NCI-H2081 (cell line): ENCODE measurements around the gene STRIP2.
"Not testable (repeated sequence)": the region's sequence is repeated elsewhere in the genome, so short reads cannot be mapped to it uniquely, and the experiment has no call there.

Experiments used
- DNase-seq, 2 experiments: peaks; one replicate each; lab custom pipeline; 2025; lab: John Stamatoyannopoulos, UW

Gene STRIP2

GRCh38 chr7:129433847-129434674 lies at the start of gene STRIP2:
Gene STRIP2 (plus strand): TSS chr7:129434432. CDS start chr7:129434473, 41 bp downstream.
- DNase-seq: peak; percentile 85 to 90

GRCh38 chr7:129385116-129385515 lies 49.1 kb upstream of the STRIP2 start:
- no peak for DNase-seq

GRCh38 chr7:129385598-129385997 lies 48.6 kb upstream of the STRIP2 start:
- DNase-seq: no peak

- no peak for DNase-seq
These were observed 47.7 kb upstream of the STRIP2 start for GRCh38 chr7:129386506-129386905.

GRCh38 chr7:129387537-129387936 lies 46.7 kb upstream of the STRIP2 start:
- no peak for DNase-seq

- no peak for DNase-seq
These were observed 45.7 kb upstream of the STRIP2 start for GRCh38 chr7:129388333-129389098.

- no peak for DNase-seq
These were observed 44.4 kb upstream of the STRIP2 start for GRCh38 chr7:129389829-129390228.

GRCh38 chr7:129390314-129390713 lies 43.9 kb upstream of the STRIP2 start:
- DNase-seq: no peak

- DNase-seq: no peak
These were observed 42.6 kb upstream of the STRIP2 start for GRCh38 chr7:129391546-129392171.

- no peak for DNase-seq
These were observed 41.0 kb upstream of the STRIP2 start for GRCh38 chr7:129393255-129393654.

GRCh38 chr7:129394101-129394500 lies 40.1 kb upstream of the STRIP2 start:
- no peak for DNase-seq

- DNase-seq: no peak
These were observed 39.0 kb upstream of the STRIP2 start for GRCh38 chr7:129394982-129395914.

- DNase-seq: no peak
These were observed 32.8 kb upstream of the STRIP2 start for GRCh38 chr7:129401228-129401966.

- no peak for DNase-seq
These were observed 32.0 kb upstream of the STRIP2 start for GRCh38 chr7:129401967-129402860.

GRCh38 chr7:129405527-129405926 lies 28.7 kb upstream of the STRIP2 start:
- DNase-seq: no peak

GRCh38 chr7:129410238-129410637 lies 24.0 kb upstream of the STRIP2 start:
- DNase-seq: not testable (repeated sequence)

- no peak for DNase-seq
These were observed 21.7 kb upstream of the STRIP2 start for GRCh38 chr7:129412501-129412900.

- DNase-seq: no peak
These were observed 17.2 kb upstream of the STRIP2 start for GRCh38 chr7:129417073-129417472.

- DNase-seq: no peak
These were observed 12.4 kb upstream of the STRIP2 start for GRCh38 chr7:129421717-129422250.

GRCh38 chr7:129422727-129423126 lies 11.5 kb upstream of the STRIP2 start:
- DNase-seq: no peak
